ENCODE measurements around the gene FBXO46.
"Not testable (repeated sequence)": the region's sequence is repeated elsewhere in the genome, so short reads cannot be mapped to it uniquely, and the experiment has no call there.

FBXO46 gene

DNA sequence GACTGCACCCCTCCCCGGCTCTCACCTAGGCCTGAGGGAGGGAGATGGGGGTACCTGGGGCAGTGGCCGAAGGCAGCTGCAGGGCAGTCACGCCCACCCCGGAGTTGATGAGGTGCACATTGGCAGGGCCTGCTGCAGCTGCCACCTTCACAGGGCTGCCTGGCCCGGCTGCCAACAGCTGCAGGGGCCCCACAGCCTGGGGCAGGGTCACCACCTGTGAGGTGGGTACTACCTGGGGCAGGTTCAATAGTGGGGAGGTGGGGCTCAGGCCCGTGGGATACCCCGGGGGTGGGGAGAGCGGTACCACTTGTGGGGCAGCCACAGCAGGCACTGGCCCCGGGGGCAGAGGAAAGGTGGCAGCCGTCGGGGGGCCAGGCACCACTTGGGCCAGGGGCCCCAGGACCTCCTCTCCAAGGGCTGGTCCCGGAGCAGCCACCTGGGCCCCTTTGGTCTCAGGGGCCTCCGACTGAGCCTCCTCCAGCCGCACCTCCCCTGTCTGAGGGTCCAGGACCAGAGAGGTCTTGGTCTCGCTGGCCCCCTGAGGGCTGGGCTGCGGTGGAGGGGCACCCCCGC, 35.7 kb upstream of the FBXO46 start:
- DNase-seq = no peak

DNA sequence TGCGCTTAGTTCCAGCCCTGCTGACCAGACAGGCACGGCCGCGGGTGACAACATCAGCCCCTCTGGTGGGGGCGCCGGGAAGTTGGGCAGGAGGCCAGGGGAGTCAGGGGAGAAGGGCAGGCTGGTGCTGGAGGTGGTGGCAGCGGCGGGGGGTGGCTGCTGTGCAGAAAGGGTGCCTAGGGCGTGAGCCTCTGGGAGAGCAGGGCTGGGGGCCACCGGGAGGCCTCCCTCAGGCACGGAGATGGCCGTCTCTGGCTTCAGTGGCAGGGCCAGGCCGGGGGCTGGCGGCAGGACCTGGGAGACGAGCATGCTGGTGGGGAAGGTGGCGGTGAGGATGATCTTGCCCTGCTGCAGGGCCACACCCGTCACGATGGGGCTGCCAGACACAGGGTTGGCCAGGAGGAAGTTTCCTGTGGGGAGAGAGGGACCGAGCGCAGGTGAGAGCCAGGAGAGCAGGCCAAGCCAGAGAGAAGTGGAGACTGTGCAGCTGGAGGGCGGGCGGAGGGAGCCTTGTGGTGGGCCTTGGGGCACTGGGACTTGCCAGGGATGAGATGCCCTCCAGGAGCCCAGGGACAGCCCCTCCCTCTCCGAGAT, 35.1 kb upstream of the FBXO46 start:
- no peak for DNase-seq

DNA sequence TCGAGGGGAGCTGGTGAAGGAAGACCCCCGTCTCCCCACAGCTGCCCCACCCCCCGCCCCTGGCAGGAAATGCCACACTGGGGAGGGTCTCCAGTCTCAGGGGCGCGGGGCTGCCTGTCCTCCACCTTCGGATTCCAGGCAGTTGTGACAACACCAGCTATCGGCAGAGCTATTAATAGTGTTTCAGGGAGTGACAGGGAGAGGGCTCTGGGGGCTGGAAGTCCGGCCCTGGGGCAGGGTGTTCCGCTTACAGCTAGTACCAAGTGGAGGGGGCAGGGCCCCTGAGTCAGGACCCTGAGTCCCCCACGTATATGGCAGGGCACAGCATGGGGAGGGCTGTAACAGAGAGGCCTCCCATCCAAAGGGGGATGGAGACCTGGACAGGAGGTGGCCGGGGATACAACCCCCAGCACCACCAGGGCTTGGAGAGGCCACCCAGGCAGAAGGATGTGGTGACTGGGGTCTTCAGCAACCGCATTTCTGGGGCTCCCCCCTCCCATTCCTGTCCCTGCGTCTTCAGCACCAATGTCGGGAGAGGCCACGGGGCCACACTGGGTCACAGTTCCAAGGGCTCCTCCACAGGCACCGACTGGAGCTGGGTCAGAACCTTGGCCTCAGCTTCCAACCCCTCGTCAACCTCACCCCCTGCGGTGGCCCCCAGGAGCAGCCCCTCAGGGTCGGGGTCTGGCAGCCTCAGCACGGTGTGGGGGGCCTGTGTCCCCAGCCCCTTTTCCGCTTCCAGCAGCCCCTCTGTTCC, 34.4 kb upstream of the FBXO46 start:
- DNase-seq = no peak

DNA sequence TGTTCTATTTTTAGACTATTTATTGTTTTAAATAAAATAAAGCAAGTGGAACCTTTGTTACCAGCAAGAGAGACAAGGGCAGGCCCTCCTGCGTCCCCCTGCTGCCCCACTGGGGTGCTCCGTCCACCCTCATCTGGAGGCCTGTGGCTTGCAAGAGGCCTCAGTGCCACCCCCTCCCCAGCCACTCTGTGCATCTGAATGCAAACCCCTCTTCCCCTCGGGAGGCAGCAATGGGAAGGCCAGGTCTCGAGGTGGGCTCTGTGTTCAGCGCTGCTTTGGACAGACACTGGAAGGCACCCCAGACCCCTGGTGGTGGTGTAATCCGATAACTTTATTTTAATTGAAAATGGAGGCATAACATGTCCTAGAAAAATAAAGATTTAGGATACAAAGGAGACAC, 33.8 kb upstream of the FBXO46 start:
- no peak for DNase-seq

DNA sequence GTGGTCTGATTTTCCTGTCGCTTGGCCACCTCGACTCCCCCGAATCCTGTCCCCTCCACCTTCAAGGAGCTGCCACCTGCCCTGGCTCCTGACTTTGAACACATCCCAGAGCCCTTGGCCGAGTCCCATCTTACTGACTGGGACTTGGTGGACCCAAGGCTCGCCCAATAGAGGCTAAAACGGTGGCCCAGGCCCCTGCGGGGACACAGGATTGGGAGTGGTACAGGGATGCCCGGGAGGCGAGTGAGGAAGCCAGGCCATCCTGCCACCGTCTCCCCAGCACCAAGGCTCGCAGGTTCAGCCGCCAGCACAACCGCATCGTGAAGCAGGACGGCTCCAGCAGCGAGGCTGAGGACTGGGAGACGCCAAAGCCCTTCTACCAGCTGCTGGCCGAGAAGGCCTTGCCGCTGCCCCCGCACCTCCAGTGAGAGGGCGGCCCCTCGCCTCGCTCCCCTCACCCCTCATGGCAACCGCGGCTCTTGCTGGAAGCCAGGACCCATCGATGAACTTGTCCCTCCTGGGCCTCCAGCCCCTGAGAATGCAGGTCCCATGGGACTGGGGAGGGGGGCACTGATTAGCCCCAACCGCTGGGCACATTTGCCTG, 33.1 kb upstream of the FBXO46 start:
- DNase-seq = no peak

DNA sequence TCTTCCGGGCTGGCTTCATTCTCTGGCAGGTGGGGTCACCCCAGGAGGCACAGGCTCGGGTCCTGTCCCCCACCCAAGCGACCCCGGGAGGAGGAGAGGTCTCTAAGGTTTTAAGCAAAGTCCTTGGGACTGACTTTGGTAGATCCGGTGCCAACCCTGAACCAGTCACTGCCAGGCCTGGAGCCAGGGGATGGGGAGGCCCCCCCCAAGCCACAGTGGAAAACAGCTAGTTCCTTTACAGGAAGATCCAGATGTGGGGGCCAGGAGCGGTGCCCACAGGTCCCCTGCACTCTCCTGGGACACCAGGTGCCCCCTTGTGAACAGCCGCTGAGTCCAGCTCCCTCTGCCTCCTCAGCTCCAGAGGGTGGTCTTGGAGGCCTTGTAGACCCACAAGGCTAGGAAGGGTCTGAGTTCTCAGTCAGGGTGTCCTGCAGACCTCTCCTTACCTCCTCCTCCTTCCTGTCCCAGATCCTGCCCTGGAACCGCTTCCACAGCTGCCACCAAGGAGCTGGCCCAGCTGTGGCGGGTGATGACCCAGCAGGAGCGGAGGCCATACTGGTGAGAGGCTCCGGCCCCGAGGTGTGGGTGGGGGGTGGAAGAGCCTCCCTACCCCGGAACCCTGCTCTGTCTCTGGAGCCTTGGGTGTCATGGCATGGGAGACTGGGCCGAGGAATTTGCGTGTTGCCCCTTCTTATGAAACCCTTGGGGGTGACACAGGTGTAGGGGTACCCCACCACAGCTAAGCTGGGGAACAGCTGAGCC, 32.4 kb upstream of the FBXO46 start:
- DNase-seq = no peak

DNA sequence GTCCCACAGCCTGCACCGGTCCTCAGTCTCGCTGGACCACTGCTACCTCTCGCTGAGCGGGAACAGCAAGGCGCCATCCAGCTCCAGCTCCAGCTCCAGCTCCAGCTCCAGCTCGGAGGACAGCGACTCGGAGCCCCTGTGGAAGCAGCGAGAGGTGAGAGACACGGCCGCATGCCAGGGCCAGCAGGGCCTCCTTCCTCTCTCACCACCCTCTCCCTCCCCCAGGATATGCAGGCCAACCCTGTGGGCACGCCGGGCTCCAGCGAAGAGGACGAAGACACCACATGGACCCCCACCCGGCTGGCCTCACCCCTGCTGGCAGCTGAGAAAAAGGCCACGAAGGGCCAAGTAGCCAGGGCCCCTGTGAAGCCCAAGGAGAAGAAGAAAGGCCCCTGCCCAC, 31.0 kb upstream of the FBXO46 start:
- DNase-seq = no peak

DNA sequence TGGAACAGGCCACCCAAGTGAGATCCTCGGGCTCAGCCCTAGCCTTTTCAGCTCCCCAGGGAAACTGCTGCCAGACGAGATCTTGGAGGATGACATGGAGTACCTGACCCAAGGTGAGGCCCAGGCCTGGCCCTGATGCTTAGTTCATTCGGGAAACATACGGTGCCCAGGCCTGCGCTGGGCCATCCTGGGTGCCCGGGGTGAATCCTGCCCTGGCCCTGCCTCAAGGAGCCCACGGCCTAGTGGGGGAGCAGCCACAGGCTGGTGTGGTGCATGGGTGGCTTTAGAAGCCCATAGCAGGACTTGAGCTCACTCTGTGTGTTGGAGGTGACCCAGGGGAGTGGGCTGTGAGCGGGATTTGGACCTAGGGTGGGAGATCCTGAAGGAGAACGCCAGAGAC, 28.2 kb upstream of the FBXO46 start:
- no peak for DNase-seq

DNA sequence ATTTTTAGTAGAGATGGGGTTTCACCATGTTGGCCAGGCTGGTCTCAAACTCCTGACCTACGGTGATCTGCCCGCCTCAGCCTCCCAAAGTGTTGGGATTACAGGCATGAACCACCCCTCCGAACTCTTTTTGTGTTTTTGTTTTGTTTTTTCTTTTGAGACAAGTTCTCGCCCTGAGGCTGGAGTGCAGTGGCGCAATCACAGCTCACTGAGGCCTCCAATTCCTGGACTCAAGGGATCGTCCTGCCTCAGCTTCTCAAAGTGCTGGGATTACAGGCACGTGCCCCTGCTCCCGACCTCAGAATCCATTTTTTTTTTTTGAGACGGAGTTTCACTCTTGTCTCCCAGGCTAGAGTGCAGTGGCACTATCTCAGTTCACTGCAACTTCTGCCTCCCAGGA, 27.0 kb upstream of the FBXO46 start:
- no peak for DNase-seq

DNA sequence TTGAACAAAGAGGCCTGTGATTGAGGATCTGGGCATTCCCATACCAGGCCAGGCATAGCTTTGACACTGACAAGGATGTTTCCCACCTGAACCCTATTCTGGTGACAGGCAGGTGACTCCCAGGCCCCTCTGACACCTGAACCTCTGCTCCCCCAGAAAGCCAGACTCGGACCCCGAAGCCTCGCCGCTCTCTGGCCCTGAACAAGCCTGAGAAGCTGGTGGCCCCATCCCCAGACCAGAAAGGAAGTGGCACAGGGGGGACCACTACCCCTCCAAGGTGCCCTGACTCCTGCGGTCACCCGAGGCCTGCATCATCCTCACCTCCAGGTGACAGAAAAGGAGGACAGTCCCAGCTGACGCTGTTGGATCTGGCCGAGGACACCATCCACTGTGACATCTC, 23.6 kb upstream of the FBXO46 start:
- no peak for DNase-seq

DNA sequence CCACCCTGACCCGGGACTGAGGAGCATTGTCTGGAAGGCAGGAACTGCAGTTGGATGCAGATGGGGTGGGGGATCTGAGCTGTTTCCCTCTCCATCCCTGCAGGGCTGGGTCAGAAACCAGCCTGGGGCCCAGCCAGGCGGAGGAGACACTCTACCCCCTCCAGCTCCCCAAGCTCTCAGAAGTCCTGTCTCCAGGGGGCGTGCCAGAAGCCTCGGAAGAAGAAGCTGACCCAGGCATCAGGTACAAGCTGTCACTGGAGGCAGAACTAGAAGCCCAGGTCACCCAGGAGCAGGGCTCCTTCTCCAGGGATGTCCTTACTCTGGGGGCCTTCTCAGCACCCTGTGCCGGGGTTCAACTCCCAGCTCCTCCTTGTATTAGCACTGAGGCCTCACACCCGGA, 22.9 kb upstream of the FBXO46 start:
- DNase-seq = no peak

DNA sequence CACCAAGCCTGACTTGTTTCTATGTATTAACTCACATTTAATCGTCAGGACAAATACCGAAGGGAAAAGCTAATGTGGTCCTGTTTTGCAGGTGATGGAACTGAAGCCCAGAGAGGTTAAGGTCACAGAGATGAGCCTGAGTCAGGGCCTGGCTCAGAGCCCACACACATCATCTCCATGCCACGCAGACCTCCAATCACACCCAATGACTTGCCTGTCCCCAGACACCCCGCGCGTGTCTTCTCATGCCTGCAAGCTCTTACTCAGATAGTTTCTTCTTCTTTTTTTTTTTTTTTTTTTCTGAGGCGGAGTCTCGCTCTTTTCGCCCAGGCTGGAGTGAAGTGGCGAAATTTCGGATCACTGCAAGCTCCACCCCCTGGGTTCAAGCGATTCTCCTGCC, 21.9 kb upstream of the FBXO46 start:
- no peak for DNase-seq

DNA sequence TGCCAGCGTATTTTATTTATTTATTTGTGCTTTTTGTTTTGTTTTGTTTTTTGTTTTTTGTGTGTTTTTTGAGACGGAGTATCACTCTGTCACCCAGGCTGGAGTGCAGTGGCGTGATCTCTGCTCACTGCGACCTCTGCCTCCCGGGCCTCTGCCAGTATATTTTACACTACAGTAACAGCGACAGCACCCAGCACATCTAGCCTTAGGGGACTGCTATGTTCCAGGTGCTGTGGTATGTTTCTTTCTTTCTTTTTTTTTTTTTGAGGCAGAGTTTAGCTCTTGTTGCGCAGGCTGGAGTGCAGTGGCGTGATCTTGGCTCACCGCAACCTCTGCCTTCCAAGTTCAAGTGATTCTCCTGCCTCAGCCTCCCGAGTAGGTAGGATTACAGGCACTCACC, 20.8 kb upstream of the FBXO46 start:
- DNase-seq = not testable (repeated sequence)

DNA sequence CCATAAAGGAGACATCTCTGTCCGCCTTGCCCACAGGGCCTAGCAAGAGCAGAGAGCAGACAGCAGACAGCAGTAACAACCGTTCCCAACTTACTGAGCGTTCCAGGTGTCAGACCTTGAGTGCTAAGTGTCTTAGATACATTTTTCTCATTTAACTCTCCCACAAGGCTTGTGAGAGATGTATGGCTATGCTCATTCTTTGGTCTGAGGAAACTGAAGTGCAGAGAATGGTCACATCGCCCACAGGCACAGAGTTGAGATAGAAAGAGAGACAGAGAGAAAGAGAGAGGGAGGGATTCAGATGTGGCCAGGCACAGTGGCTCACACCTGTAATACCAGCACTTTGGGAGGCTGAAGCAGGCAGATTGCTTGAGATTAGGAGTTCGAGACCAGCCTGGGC, 16.8 kb upstream of the FBXO46 start:
- no peak for DNase-seq

DNA sequence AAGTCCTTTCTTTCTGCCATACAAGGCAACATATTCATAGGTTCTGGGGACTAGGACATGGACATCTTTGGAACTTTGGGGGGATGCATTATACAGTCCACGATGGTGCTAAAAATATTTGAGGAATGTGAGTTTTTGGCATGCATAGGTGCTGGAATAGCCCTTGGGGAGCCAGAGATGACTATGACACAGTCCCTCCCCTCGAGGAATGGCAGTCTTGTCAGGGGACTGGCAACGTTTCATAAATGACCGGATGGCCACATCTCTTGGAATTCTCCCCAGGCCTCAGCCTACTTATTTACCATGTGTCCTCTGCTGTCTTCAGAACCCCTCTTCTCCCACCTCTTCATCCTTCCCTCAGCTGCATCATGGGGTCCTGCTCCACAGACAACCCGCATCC, 16.2 kb upstream of the FBXO46 start:
- DNase-seq = no peak

DNA sequence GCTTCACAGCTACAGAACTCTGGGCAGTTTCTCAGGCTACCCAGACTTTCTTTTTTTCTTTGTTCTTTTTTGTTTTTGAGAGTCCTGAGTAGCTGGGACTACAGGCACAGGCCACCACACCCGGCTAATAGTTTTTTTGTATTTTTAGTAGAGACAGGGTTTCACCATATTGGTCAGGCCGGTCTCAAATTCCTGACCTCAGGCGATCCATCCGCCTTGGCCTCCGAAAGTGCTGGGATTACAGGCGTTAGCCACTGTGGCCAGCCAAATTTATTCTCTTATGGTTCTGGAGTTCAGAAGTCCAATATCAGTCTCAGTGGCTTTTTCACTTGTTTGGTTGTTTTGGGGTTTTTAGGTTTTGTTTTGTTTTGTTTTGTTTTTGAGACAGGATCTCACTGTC, 14.9 kb upstream of the FBXO46 start:
- DNase-seq = no peak

DNA sequence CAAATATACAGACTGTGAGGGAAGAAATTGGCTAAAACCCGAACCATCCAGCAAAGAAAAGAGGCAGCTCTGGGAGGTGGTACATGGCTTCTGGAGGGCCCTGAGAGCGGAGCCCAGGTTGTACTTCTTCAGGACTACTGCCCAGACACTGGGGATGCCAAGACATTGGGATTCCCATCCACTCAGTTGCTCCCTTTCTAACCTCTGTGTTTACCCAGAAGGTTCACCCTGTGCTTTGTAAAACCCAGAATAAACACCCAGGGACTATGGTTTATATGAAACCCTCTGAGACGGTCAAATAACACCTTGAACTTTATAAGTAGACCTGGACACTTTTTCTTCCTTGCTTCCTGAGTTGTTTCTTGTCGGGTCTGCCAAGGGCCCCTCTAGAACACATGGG, 12.3 kb upstream of the FBXO46 start:
- no peak for DNase-seq

DNA sequence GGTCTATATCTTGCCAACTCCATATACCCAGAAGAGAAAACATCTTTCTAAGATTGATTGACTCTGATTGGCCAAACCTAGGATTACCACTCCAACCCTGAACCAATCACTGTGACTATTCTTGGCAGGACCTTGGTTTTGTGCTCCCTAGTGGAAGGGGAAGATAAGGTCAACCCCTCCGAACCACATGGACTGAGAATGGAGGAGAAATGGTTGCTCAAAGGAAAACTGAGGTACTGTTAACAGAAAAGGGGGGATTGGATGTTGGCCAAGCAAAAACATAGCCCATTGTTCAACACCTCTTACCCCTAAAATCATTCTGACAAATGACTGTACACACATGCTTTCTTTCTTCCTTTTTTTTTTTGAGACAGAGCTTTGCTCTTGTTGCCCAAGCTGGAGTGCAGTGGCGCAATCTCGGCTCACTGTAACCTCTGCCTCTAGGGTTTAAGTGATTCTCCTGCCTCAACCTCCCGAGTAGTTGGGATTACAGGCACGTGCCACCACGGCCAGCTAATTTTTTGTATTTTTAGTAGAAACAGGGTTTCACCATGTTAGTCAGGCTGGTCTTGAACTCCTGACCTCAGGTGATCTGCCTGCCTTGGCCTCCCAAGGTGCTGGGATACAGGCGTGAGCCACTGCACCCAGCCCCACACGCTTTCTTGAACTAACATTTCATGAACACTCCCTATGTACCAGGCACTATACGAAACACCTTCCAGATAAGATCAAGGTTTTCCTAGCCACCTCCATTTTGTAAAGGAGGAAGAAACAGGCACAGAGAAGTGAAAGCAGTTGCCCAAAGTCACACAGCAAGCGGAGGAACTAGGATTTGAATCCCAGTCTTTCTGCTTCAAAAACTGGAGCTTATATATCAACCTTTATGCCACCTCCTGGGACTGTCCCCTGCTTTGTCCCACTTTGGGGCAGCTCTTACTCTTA, 9.1 kb upstream of the FBXO46 start:
- no peak for DNase-seq

DNA sequence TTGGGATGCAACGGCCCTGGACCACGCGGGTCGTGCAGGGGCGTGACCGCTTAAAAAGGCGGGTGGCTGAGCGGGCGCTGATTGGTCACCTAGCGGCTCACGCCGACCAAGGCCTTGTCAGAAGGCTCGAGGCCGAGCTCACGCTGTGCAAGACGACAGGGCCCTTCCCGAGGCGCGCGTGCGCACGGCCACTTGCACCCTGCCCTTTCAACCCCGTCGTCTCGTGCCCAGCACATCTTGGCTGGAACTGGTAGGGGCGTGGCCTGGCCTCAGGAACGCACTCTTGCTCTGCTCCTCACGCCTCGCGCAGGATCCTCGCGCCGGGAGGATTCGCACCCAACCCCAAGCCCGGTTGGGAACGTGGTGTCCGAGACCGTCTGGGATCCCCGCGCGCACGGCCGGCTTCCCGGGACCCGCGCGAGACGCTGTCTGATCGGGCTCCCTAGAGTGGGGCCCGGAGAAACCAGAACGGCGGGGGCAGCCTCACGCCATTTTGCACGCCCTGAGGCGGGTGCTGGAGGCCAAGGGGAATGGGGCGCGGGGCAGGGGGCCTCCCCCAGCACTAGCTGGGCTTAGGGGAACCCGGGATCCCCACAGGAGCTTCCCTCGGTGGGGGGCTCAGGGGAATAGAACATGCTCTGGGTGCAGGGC, 2.6 kb upstream of the FBXO46 start, which contains the start of gene MEIOSIN:
TSS of gene MEIOSIN (plus strand) at position 280 of the 651 bp plus-strand sequence. CDS start 1,938 bp downstream, outside the sequence.
- no peak for DNase-seq

DNA sequence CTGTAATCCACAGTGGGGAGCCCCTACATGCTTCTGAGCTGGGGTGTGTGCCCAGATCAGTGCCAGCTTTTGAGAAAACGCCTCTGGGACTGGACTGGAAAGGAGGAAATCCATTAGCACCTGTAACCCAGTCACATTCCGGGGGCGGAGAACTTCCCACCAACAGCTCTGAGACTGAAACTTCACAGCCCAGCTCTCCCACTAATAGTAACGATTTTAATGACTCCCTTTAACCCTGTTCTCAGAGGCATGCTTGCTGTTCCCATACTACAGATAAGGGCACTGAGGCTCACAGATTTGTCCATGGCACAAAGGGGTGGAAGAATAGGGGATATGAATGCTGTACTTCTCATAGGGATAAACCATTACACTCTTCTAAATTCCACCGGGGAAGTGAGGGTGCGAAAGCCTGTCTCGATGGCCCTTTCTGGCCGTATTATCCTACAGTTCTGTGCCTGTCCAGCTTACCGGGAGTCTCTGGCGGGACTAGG, 851 bp downstream of the FBXO46 start:
- no peak for DNase-seq

DNA sequence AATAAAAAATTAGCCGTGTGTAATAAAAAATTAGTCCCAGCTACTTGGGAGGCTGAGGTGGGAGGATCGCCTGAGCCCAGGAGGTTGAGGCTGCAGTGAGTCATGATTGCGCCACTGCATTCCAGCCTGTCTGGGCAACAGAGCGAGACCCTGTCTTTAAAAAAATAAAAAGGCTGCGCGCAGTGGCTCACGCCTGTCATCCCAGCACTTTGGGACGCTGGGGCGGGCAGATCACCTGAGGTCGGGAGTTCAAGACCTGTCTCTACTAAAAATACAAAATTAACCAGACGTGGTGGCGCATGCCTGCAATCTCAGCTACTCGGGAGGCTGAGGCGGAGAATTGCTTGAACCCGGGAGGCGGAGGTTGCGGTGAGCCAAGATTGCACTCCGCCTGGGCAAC, 2.0 kb downstream of the FBXO46 start:
- DNase-seq = not testable (repeated sequence)

Data from COR-L47 (cell line).